ENCODE measurements around the gene ALKBH8.

The ALKBH8 gene

GRCh38 chr11:107494055-107494454, 71.5 kb downstream of the ALKBH8 start:
- H3K4me3 ChIP-seq (ENCODE audit: control insufficient read depth, low read depth, low read length), result no peak overlapping the region
- TF ChIP-seq, protein P1, sequence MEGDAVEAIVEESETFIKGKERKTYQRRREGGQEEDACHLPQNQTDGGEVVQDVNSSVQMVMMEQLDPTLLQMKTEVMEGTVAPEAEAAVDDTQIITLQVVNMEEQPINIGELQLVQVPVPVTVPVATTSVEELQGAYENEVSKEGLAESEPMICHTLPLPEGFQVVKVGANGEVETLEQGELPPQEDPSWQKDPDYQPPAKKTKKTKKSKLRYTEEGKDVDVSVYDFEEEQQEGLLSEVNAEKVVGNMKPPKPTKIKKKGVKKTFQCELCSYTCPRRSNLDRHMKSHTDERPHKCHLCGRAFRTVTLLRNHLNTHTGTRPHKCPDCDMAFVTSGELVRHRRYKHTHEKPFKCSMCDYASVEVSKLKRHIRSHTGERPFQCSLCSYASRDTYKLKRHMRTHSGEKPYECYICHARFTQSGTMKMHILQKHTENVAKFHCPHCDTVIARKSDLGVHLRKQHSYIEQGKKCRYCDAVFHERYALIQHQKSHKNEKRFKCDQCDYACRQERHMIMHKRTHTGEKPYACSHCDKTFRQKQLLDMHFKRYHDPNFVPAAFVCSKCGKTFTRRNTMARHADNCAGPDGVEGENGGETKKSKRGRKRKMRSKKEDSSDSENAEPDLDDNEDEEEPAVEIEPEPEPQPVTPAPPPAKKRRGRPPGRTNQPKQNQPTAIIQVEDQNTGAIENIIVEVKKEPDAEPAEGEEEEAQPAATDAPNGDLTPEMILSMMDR (IDR thresholded peaks at IDR 0.05; ENCODE audit: control insufficient read depth, insufficient read depth, low read depth, low read length, missing control alignments), result no peak
- no peak for DNase-seq (ENCODE audit: low read depth)

DNA sequence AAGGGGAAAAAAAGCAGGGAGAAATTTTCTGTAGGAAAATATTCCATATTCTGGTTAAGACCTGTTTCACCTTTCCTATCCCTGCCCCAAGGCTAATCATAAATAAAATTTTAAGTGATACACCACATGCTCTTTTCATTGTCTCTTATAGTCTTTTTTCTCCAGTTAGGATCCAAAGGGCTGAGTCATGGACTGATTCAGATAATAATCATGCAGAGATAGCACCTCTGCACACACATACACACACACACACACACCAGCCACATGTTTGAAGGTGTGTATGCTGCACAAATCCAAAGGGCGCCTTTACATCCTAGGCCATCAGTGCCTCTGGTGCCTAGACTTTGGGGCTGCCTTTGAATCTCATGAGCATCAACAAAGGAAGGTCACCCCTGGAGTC, 72.4 kb downstream of the ALKBH8 start:
- no peak overlapping the region for H3K4me3 ChIP-seq (ENCODE audit: control insufficient read depth, low read depth, low read length)
- TF ChIP-seq, protein P1 (IDR thresholded peaks at IDR 0.05; ENCODE audit: control insufficient read depth, insufficient read depth, low read depth, low read length, missing control alignments), result no peak
- DNase-seq (ENCODE audit: low read depth), result no peak

DNA sequence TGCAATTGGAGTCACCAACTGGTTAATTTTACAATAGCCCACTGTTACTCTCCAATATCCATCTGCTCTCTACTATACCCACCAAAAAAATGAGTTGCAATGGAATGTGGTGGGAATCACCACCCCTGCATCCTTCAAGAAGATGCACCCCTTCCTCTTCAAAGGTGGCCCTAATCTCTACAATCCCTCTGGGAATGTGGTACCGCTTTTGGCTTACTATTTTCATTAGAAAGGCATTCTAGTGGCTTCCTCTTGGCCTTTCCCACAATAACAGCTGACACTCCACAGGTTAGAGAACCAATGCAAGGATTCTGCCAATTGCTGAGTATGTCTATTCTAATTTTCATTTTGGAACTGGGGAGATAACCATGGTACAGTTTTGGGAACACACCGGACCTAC, 74.7 kb downstream of the ALKBH8 start:
- no peak for DNase-seq (ENCODE audit: low read depth)
- no peak overlapping the region for H3K4me3 ChIP-seq (ENCODE audit: control insufficient read depth, low read depth, low read length)
- TF ChIP-seq, protein P1 (IDR thresholded peaks at IDR 0.05; ENCODE audit: control insufficient read depth, insufficient read depth, low read depth, low read length, missing control alignments), result no peak

GRCh38 chr11:107482234-107482633, 83.3 kb downstream of the ALKBH8 start:
- no peak overlapping the region for H3K4me3 ChIP-seq (ENCODE audit: control insufficient read depth, low read depth, low read length)
- no peak for DNase-seq (ENCODE audit: low read depth)
- TF ChIP-seq, protein P1 (IDR thresholded peaks at IDR 0.05; ENCODE audit: control insufficient read depth, insufficient read depth, low read depth, low read length, missing control alignments), result no peak

DNA sequence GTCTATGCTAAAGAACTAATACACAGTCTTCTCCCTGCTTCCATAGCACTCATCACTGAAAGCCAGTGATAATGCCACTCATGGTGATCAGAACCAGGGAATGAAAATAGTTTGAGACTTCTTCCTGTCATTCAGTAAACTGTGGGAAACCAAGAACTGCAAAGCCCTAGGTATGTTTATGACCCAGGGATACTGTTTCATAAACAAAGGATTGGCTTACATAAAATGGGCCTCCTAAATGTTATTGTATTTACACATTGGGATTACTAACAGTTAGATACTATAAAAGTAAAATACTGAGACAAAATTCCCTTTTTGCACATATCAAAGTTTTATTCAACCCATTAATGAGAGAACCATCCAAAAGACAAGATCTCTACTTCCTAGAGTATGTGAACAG, 86.6 kb downstream of the ALKBH8 start:
- H3K4me3 ChIP-seq (ENCODE audit: control insufficient read depth, low read depth, low read length), result no peak overlapping the region
- TF ChIP-seq, protein P1 (IDR thresholded peaks at IDR 0.05; ENCODE audit: control insufficient read depth, insufficient read depth, low read depth, low read length, missing control alignments), result no peak
- DNase-seq (ENCODE audit: low read depth), result no peak

- no peak for DNase-seq (ENCODE audit: low read depth)
- TF ChIP-seq, protein P1 (IDR thresholded peaks at IDR 0.05; ENCODE audit: control insufficient read depth, insufficient read depth, low read depth, low read length, missing control alignments), result no peak
Measured at GRCh38 chr11:107477820-107478219, 87.7 kb downstream of the ALKBH8 start.

DNA sequence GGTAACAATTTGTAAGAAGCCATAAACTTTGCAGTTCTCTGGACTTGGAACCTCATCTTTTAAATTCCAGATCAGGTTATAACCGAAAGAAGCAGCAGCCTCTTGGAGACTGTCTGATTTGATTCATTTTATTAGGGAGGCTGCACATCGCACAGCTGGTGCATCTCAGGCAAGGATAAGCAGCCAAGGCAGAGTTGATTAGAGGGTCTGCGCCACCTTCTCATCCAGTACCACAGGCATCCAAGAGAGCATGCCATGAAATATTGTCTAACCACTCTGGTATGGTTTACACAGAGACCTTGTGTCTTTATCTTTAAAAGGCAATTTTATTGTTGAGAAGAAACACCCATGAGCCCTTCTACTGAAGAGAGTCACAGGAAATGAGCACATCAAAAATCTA, 91.7 kb downstream of the ALKBH8 start:
- TF ChIP-seq, protein P1 (IDR thresholded peaks at IDR 0.05; ENCODE audit: control insufficient read depth, insufficient read depth, low read depth, low read length, missing control alignments), result no peak
- H3K4me3 ChIP-seq (ENCODE audit: control insufficient read depth, low read depth, low read length), result no peak overlapping the region
- DNase-seq (ENCODE audit: low read depth), result peak; percentile 55

More at GRCh38 chr11:107477820-107478219, 87.7 kb downstream of the ALKBH8 start:
- no peak overlapping the region for H3K4me3 ChIP-seq (ENCODE audit: control insufficient read depth, low read depth, low read length)
